ENCODE data around the gene NKPD1.

The NKPD1 gene

DNA sequence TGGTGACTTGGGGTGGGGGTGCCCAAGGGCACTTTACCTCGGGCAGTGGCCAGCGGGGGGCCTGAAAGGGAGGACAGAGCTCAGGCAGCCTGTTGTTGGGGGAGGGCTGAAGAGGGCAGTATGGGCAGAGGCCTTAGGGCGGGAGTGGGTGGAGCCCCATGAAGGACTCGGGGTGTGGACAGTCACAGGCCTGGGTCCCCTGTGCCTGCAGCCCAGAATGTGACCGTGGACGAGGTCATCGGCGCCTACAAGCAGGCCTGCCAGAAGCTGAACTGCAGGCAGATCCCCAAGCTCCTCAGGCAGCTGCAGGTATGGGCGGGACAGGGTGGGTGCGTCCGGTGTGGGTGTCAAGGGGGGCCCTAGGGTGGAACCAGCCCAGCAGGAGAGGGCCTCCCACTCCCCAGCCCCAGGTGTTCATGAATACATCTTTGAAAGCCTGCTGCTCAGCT is 22.5 kb downstream of the NKPD1 start:
- TF ChIP-seq, protein P1, sequence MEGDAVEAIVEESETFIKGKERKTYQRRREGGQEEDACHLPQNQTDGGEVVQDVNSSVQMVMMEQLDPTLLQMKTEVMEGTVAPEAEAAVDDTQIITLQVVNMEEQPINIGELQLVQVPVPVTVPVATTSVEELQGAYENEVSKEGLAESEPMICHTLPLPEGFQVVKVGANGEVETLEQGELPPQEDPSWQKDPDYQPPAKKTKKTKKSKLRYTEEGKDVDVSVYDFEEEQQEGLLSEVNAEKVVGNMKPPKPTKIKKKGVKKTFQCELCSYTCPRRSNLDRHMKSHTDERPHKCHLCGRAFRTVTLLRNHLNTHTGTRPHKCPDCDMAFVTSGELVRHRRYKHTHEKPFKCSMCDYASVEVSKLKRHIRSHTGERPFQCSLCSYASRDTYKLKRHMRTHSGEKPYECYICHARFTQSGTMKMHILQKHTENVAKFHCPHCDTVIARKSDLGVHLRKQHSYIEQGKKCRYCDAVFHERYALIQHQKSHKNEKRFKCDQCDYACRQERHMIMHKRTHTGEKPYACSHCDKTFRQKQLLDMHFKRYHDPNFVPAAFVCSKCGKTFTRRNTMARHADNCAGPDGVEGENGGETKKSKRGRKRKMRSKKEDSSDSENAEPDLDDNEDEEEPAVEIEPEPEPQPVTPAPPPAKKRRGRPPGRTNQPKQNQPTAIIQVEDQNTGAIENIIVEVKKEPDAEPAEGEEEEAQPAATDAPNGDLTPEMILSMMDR (IDR thresholded peaks at IDR 0.05), result no peak

DNA sequence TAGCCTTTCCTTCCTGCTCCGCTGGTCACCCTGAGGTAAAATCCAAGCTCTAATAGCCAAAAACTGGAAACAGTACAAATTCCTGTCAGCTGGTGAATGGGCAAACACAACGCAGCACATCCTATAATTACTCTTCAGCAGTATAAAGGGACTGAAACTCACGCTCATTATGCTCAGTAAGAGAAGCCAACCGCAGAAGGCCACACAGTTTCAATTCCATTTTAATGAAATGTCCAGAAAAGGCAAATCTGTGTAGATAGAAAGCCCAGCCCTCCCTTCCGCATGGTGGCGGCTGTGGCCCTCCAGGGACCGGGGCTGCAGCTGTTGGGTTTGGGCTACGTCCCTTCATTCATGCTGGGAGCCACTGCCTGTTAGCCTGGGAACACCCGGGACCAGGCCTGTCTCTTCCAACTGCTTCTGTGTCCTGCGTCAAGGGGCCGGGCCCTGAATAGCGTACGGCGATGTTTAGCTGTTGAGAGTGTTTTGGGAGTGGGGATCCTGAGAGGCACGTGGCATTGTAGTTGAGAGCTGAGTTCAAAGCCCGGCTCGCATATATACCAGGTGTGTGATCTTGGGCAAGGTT is 23.5 kb downstream of the NKPD1 start:
- TF ChIP-seq, protein P1 (IDR thresholded peaks at IDR 0.05), result no peak

DNA sequence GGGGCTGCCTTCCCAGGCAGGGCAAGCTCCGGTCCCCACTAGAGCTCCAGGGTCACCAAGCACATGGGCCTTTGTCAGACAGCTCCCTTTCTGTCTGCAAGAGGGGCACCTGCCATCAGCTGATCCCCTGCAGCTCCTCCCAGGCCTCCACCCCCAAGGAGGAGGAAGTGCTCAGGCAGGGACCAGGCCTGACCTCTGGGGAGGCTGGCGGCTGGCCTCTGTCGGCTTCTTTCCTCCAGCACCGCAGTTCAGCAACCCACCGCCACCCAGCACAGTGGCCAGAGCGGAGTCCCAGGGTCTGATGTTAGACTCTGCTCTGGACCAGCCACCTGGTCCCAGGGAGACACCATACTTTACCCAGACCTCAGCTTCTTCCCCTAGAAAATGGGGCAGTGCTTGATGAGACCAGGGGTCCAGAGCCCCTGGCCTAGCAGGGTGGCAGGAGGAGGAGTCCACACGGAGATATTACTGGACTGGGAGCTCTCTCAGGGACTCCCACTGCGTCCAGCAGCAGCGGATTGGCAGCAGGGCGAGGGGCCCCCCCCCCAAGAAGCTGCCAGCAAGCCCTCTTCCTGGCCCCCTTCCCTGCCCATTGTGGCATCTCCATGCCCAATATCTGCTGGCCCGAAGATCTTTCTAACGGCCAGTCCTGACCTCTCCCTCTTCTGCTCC is 24.1 kb downstream of the NKPD1 start:
- TF ChIP-seq, protein P1 (IDR thresholded peaks at IDR 0.05), result no peak

DNA sequence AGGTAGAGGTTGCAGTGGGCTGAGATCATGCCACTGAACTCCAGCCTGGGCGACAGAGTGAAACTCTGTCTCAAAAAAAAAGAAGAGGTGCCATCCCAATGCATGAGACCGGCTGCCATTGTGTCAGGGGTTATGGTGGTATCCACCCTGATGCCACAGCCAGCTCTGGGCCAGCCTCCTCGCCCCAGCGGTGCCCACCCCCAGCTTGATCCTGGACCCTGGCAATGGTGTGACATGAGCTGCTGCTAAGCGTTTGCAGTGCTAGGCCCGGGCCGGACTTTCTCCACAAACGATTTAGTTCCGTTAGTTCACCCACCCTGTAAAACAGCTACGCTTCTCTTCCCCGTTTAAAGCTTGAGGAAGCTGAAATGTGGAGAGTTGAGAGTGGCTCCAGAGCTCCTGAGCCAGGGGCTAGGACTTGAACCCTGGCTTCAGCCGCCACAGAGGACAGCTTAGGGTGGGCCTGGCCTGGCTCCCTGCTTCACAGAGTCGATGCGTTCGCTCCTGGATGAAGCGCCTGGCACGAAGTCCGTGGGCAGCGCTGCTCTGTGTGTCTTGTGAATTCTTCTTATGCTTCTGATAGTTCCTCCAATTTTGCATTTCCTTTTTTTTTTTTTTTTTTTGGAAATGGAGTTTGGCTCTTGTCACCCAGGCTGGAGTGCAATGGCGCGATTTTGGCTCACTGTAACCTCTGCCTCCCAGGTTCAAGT is 25.5 kb downstream of the NKPD1 start:
- TF ChIP-seq, protein P1 (IDR thresholded peaks at IDR 0.05), result no peak

DNA sequence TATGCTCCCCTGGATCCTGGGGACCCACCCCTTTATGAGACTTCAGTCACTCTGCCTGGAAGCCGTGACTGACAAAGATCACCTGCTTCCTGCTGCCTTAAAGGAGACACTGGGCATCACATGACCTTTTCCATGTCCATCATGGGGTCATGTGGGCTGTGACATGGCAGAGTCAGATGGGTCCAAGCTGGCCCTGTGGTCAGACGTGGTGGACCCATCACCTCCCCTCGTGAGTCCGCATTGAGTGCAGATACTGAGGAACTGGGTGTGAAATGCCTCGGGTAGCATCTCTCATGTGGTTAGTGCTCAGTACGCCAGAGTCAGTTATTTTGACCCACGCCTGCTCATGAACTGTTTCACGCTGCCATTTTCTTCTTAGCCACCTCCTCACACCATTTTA is 27.1 kb downstream of the NKPD1 start:
- TF ChIP-seq, protein P1 (IDR thresholded peaks at IDR 0.05), result no peak

DNA sequence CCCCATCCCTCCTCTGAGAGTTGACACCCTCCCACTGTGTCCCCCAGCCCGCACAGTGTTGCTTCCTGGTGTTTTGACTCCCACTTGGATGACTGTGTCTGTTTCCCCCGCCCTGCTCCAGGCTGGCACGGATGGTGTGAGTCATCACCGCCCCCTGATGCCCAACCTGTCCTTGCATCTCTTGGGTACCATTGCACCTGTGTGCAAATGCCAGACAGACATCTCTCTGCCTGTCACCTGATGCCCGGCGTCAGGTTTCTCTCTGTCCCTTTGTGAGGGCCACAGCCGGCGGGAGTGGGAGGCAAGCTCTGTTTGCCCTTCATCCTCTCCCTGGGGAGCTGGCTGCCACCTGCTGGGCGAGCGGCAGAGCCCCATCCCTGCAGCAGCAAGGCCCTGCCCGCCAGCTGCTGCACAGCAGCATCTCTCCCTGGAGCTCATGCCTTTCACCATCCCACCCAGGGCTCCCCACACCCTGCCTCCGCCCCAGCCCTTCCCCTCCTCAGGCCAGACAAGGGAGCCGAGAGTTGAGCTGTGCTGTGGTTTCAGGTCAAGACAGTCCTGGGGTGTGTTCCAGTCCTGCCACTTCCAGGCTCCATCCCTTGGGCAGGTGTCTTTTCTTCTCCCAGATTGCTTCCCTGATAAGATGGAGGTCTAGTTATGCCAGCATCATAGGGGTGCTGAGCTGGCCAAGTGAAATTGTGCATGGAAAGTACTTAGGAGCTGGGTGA is 29.7 kb downstream of the NKPD1 start:
- TF ChIP-seq, protein P1 (IDR thresholded peaks at IDR 0.05), result peak; percentile 24; the same call in 1 of the 2 replicates

DNA sequence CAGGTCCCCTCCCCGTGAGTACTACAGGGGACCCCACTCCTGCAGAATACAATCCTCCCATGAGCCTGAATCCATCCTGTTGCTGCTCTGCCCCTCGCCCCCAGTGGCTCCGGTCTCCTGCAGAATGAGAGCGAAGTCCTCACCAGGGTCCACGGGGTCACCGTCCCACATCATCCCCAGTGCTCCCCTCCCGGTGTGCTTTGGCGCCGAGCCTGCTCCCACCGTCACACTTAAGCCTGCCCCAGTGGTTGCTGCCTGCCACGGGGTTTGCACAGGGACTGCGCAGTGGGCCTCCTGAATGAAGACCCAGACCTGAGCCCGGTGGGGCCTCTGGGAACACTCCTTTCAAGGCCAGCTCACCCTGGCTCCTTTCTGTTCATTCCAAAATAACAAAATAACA is 30.5 kb downstream of the NKPD1 start:
- TF ChIP-seq, protein P1 (IDR thresholded peaks at IDR 0.05), result no peak

Measured in LNCAP (cell line).